ENCODE results near the gene PDLIM5.
"Not testable (repeated sequence)": the region's sequence is repeated elsewhere in the genome, so short reads cannot be mapped to it uniquely, and the experiment has no call there.

PDLIM5 gene

DNA sequence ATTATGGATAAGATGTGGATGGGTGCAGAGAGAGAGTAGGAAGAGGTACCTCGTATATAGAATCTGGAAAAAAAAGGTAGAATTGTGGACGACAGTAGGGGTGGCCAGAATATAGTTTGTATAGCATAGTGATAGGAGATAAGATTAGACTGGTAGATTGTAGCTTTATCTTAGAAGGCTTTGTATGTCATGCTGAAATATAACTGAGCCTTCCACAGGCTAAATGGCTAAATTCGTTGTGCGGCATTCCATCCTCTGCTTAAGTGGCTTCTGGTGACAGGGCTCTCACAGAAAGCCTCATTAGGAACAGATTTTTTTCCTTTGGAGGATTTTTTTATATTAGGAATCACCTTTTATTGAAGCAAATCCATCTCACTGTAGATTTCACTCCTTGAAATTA lies 163.7 kb downstream of the PDLIM5 start:
- no peak for DNase-seq

DNA sequence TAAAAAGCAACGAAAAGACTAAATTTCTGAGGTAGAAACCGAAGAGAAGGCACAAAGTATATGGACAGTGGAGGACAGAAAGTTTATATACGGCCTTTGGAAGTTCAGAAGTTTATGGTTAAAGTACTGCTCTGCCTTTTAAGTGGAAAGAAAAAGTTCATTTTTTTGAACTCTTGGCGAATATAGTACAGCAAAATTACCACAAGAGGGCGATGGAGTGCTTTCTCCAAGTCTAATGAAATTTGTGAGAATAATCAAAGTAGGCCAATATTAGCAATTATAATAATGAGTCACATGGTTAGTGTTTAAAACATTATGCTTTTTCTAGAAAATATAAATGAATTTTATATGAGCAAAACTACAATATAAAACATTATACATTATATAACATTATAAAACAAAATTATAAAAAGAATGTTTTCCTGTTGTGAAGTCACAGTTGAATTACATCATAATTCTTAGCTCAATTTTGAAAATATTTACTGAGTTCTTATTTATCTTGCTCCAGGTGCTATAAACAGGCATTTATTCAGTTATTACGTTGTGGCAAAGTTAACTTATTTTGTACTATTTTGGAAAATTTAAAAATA lies 169.8 kb downstream of the PDLIM5 start:
- no peak for DNase-seq

DNA sequence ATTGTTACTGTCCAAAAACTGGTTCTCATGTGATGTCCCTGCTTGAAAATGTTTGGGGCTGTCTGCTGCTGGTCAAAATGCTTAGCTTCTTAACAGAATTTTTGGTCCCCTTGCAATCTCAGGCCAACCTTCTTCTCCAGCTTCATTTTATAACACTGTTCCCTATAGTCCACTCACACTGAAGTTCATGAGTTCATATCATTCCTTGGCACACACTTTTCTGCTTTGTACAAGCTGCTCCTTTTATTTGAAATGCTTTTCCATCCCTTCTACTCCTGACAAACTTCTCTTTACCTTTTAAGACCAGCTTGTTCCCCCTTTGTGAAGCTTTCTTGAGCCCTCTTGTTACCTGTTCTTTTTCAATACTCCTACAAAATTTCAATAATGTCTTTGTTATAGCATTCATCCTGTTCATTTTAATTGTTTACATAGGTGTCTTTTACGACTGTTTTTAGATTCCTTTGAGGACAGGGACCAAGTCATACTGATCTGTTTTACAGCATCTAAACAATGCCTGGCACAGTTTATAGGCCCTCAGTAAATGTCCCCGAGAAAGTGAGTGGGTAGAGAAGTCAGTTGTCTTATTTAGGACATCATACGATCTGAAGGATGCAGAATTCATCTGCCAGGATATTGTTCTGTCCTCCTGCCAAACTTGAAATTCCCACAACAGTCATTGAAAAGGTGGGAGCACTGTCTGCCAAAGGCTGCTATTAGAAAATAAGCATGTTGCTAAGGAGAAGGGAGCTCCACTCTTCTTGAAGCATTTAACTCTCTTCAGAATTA lies 171.6 kb downstream of the PDLIM5 start:
- DNase-seq: no peak

DNA sequence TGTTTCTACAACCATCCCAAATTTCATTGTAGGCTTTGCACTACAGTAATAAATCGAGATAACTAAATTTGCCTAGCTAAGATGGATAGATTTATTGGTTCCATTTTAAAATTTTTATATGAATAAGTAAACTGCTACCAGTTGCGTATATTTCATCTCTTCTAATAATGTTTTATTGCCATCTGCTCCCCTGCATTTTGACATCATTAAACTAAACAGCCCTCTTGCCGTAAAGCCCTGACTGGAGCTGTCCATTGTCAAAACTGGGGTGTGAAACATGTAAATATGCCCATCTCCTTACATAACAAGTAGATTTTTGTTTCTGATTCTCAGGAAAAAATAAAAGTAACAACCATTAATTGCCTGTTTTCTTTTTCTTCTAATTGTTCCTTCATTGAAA lies 175.2 kb downstream of the PDLIM5 start:
- no peak for DNase-seq

DNA sequence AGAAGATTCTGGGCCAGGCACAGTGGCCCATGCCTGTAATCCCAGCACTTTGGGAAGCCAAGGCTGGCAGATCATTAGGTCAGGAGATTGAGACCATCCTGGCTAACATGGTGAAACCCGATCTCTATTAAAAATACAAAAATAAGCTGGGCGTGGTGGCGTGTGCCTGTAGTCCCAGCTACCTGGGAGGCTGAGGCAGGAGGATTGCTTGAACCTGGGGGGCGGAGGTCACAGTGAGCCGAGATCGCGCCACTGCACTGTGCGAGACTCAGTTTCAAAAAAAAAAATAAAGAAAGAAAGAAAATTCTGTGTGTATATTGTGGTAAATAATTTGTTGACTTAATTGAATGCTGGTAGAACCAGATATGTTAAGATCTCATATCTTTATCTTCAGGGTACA lies 177.3 kb downstream of the PDLIM5 start:
- not testable (repeated sequence) for DNase-seq

DNA sequence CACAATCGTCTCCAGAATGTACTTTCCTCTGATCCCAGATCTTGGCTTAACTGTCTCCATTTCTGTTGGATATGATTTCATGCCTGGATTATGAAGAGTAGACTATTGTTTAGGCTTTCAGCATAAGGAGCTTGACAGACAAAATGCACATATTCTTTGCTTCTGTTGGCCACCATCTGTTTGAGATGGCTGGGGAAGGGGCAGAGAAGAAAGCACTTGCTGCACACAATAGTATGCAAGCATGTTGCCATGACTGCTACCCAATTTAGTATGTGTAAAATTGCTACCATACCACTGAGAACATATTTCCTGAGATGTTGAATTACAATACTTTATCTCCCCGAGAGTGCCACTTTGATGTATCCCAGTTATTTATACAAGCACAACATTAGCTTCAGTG lies 178.1 kb downstream of the PDLIM5 start:
- DNase-seq: no peak

DNA sequence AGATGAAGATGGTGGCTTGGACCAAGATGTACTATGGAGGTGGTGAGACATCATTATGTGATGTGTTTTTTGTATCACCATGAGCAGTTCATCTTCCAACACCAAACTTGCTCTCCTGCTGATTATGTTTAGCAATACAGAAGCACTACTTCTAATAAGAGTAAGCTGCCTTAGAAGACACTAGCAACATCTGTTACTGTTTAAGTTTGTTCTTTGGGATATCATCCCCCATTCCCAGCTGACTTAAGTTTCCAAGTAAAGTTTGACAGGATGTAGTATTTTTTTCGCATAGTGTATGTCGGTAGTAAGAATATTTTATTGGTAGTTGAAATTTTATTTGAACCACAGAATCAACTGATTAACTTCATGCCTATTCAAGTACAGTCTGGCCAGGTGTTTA lies 182.5 kb downstream of the PDLIM5 start:
- DNase-seq: no peak

DNA sequence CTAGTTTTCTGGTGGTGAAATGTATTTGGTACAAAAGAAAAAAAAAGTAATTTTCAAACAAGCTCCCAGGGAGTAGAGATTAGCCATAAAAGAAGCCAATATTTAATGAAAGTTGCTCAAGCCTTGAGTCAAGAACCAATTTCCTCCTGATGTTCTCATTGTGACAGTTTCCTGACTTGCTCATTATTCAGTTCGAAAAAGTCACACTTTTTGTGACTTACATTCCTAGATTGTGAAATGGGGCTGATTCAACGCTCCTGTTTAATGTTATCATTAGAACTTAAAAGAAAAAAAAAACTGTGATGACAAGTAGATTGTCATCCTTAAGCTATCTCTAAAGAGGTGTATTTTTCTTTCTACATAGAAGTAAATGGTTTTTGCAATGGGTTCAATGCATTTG lies 183.4 kb downstream of the PDLIM5 start:
- DNase-seq: no peak

DNA sequence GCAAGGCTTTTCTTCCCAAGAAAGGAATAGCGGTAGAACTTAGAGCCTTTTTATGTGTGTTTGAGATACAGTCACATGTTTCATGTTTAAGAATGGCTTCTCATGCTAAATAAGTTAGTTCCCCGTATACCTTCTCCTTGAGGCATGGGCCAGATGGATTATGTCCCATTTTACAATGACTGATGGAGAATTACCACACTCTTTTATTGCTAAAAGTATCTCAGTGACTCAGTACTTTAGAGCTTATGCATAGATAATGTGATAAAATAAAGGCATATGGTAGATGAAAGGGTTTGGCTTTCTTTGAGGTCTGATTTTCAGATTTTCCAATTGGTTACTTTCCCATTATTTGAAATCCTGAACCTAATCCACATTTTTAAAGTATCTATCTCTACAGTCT lies 184.3 kb downstream of the PDLIM5 start:
- DNase-seq: no peak

DNA sequence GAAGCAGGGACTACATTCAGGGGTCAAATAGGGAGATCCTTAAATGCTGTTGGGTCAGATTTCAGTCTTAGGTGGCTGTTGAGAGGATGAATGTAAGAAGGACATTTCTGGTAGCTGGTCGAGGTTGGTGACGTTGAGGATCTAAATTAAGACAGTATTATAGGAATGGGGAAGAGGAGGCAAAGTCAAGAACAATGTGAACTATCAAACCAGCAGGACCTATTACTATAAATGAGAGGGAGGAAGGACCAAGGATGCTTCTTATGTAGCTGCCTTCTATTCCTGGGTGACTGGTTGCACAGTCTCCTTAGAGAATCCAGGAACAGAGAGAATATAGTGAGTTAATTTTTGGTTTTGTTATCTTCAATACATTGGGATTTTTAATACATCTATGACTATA lies 187.6 kb downstream of the PDLIM5 start:
- no peak for DNase-seq

DNA sequence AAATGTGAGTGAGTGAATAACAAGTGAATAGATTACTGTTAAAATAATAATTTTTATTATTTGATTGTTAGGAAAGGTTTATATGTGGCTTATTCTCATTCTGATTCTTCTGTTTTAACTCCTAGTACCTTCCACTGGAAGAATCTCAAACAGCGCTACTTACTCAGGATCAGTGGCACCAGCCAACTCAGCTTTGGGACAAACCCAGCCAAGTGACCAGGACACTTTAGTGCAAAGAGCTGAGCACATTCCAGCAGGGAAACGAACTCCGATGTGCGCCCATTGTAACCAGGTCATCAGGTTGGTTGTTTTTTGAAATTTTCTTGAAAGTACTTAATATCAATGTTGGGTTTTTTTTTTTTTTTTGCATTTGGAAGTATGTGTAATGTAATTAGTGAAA lies 188.4 kb downstream of the PDLIM5 start:
- no peak for DNase-seq

DNA sequence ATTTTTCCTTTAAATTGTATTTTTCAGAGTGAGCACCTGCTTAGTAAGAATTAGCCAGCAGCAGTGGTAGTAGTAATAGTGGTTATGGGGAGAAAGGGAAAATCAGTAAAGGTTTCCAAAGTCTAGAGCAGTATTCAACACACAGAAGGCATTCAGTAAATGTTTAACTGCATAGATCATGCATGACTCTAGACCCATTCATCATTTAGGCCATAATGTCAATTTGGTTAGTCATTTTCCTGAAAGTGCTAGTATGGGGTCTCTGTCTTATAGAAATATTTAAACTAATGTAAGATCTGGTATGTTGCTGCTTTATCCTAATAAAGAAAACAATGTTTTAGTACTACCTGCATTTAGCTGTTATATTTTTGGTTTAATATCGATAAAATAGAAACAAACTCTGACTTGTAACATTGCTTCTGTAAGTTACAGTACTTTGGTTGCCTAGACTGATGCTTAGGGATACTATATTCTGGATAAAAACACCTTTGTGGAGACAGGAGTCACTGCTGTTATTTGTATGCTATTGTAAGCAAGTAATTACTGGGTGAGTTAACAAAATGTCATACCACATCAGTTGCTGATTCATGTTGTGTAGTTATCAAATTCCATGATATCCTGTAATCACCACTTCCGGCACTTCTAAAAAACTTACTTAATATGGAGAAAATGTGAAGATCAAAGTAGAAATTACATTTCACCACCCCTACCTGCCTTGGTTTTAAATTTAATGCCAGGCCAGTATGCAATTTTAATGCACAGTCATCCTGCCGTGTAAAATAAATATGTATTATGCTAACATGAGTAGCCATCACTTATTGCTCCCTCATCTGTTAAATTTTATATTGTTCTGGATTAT lies 190.2 kb downstream of the PDLIM5 start:
- DNase-seq: no peak

DNA sequence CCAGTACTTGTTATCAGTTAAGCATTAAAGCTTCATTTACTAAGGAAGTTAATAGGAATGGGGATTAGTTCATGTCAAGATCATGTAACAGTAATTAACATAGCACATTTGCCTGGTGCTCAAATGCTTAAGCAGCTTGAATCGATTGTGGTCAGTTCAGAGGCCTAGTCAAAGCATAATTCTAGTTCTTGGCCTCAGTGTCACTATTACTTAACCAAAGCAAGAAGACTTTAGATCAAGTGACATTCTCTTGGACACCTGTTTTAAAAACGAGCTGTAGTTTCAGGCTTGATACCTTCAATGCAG lies 190.8 kb downstream of the PDLIM5 start:
- DNase-seq: no peak

DNA sequence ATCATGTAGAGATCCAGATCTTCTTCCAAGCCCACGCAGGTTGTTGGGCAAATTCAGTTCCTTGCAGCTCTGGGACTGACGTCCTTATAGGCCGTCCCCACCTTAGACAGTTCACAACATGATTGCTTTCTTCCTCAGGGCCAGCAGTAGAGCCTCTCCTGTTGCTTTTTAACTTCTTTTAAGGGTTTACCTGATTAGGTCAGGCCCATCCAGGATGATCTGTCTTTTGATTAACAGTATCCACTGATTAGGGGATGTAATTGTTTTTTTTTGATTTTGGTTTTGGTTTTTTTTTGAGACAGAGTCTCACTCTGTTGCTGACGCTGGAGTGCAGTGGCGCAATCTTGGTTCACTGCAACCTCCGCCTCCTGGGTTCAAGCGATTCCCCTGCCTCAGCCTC lies 197.0 kb downstream of the PDLIM5 start:
- DNase-seq: no peak

DNA sequence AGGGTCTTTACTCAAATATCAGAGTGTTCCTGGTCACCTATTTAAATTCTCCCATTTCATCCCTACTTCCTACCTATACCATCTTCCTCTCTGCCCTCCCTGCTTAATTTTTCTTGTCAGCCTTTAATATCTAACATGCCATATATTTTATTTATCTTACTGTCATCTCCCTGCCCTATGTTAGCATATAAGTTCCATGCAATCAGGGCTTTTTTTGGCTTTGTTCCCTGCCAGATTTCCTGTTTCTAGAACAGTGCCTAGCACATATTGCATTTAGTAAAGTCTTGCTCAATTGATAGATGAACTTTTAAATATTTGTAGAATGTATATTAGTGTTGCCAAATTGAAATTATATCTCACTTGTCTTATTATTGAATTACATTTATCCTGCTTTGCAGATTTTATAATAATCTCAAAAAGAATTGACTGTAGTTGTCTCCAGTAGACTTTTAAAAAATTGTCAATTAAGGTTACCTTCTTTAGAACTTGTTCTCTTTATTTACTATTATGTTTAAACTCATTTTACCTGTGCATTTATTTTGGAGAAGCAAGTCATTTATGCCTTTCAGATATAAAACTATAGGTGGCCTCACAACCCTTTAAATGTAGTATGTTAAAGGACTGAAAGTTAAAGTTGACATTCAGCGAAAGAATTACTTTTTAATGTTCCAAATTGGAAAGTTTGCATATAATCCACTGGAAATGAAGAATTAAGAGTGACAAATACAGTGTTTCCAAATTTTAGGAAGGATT lies 197.8 kb downstream of the PDLIM5 start:
- no peak for DNase-seq

DNA sequence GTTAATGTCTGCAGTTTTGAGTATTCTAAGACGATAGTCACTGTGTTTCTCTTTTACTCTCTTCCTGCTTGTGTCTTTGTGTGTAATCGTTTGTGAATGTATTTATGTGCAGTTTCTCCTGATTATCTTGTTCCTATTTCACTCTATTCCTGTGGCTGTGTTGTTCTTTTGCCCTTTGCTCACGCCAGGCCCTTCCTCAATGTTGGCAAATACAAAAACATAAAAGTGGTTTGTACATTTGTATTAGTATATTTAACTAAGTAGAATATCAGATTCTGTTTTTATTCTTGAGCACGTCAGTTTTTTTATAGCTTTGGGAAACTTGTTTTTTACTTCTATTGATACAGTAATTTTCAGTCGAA lies 198.4 kb downstream of the PDLIM5 start:
- DNase-seq: no peak

DNA sequence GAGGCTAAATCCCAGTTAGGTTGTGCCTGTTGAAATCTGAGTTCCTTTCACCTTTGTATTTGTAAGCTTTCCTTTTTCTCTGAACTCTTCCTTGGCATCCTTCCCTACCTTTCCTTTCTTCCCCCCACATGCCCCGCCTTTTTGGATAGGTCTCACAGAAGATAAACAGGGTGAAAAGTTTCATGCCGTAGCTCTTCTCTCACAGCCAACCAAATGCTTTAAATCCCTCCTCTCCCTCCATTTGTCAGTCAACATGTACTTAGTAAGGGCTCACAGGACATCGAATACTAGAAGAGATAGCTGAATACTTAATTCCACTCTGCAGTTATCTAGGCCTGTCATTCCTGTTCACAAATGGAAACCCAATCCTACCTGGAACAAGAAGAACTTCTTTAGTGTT lies 198.9 kb downstream of the PDLIM5 start:
- DNase-seq: no peak

DNA sequence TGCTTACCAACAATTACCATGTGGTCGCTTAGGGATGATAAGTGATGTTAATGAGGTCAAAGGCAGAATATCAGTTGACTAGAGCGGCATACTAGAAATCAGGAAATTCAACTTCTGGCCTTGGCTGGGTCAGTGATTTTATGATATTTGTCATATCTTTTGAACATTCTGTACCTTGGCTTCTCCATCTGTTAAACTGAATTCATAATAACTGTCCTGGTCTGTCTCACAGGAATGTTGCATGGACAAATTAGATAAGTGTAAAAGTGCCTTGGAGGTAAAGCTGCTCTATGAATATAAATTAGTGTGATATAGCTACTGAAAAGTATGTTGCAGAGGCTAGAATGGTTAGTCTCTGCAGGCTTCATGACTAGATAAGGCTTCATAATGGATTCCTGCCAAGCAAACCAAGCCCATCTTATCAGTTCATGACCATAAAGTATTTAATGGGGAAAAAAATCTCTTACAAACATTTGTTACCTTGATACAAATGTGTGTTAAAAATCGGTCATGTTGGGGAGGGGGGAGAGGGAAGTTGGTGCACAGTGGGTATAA lies 201.4 kb downstream of the PDLIM5 start:
- no peak for DNase-seq

DNA sequence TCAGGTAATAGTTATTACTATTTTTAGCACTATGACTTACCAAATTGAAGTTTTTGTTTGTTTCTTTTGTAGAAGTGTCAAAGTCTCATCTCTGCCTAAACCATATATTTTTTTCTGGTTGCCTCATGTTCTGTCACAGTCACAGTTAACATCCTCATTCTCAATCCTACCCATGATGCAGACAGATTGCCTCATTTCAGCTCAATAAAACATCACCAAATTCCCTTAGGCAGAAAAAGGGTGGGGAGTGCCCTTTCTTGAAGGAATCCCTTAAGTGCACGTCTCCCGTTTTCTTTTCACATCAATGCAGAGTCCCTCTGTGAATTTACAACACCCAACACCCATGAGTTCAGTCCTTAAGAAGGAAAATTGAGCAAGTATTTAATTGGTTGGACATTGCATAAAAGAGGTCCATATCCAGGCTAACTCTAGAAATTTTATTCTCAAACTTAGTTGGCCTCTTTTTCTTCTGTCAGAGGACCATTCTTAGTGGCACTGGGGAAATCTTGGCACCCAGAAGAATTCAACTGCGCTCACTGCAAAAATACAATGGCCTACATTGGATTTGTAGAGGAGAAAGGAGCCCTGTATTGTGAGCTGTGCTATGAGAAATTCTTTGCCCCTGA lies 202.4 kb downstream of the PDLIM5 start:
- DNase-seq: no peak

DNA sequence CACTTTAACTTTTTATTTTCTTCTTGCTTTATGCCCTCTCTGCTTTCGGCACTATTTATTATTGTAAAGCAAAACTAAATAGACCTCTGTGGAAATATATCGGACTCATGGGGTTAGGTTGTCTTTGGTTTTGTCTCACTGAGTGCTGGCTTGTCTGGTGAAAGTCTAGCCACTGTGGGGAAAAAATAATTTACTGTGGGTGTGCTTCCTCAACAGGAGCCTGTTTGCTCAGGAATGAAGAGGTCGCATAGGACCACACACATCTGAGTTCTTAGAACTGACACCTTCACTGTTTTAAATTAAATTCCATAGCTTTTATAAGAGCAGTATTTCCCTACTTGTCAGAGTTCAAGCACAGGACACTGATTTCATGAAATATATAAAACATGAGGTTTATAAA lies 203.0 kb downstream of the PDLIM5 start:
- no peak for DNase-seq

DNA sequence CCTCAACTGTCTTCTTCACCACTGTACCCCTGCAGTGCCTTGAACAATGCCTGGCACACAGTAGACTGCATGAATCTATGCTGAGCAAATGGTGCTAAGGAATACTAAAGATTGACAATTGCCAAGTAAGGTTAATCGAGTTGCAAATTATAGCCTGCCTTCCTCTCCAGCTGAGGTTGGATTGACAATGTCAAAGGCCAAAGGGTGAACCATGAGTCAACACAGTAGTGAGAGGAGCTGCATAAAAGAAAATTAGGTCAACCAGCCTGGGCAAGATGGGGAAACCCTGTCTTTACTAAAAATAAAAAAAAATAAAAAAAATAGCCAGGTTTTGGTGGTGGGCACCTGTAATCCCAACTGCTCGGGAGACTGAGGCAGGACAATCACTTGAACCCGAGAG lies 208.9 kb downstream of the PDLIM5 start:
- no peak for DNase-seq

DNA sequence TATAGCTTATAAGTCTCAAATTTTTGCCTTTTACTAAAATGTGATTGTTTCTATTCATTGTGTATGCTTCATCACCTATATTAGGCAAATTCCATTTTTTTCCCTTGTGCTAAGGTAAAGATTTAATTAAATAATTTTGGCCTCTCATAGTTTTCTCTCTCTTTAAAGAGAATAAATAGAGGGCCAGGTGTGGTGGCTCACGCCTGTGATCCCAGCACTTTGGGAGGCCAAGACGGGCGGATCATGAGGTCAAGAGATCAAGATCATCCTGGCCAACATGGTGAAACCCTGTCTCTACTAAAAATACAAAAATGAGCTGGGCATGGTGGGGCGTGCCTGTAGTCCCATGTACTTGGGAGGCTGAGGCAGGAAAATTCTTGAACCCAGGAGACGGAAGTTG lies 213.3 kb downstream of the PDLIM5 start:
- not testable (repeated sequence) for DNase-seq
